ENCODE results near the gene PSMD13.

GRCh38 chr11:283405-284104, 46.8 kb downstream of the PSMD13 start:
- TF ChIP-seq POLR2AphosphoS5 (IDR thresholded peaks at IDR 0.05; ENCODE audit: low read depth, low read length), result no peak
- TF ChIP-seq TAF1 (IDR thresholded peaks at IDR 0.05; ENCODE audit: borderline replicate concordance, insufficient read depth, low read length), result no peak
- TF ChIP-seq, protein P1, sequence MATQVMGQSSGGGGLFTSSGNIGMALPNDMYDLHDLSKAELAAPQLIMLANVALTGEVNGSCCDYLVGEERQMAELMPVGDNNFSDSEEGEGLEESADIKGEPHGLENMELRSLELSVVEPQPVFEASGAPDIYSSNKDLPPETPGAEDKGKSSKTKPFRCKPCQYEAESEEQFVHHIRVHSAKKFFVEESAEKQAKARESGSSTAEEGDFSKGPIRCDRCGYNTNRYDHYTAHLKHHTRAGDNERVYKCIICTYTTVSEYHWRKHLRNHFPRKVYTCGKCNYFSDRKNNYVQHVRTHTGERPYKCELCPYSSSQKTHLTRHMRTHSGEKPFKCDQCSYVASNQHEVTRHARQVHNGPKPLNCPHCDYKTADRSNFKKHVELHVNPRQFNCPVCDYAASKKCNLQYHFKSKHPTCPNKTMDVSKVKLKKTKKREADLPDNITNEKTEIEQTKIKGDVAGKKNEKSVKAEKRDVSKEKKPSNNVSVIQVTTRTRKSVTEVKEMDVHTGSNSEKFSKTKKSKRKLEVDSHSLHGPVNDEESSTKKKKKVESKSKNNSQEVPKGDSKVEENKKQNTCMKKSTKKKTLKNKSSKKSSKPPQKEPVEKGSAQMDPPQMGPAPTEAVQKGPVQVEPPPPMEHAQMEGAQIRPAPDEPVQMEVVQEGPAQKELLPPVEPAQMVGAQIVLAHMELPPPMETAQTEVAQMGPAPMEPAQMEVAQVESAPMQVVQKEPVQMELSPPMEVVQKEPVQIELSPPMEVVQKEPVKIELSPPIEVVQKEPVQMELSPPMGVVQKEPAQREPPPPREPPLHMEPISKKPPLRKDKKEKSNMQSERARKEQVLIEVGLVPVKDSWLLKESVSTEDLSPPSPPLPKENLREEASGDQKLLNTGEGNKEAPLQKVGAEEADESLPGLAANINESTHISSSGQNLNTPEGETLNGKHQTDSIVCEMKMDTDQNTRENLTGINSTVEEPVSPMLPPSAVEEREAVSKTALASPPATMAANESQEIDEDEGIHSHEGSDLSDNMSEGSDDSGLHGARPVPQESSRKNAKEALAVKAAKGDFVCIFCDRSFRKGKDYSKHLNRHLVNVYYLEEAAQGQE (IDR thresholded peaks at IDR 0.05; ENCODE audit: insufficient read depth in 1 of 2, low read depth in 2 of 2, low read length in 2 of 2), result no peak
- TF ChIP-seq SIN3A (IDR thresholded peaks at IDR 0.05; ENCODE audit: borderline replicate concordance, insufficient read depth, low read length), result no peak
- no peak for TF ChIP-seq FOXP2 (optimal IDR thresholded peaks at IDR 0.05; ENCODE audit: borderline replicate concordance, extremely low read depth, extremely low read length, insufficient read depth)
